Stimulated activated memory B cell treated with anti-CD40 and anti-IgM and Interleukin-4, amounts not matched to agents 10 μg/mL and 1 μg/mL and 100 μg/mL, for 72 hours (primary cell): Measurements from ENCODE around the gene METTL14.
"Not testable (repeated sequence)": the region's sequence is repeated elsewhere in the genome, so short reads cannot be mapped to it uniquely, and the experiment has no call there.

Source experiments
- ATAC-seq: fragments of 150-1000 bp; cut with Tn5 transposase; 2 replicates; pipeline ENCODE4 v1.10.0; 2021
- H3K27ac Mint-ChIP-seq: one replicate; pipeline ENCODE4 v1.8.0; 2022; ENCODE audit warnings: mild to moderate bottlenecking, mixed read lengths
- H3K27me3 Mint-ChIP-seq: one replicate; pipeline ENCODE4 v1.8.0; 2022; ENCODE audit warnings: mixed read lengths
- H3K36me3 Mint-ChIP-seq: one replicate; pipeline ENCODE4 v1.8.0; 2022; ENCODE audit warnings: mixed read lengths
- H3K4me1 Mint-ChIP-seq: one replicate; pipeline ENCODE4 v1.8.0; 2022; ENCODE audit warnings: mixed read lengths
- H3K4me3 Mint-ChIP-seq: one replicate; pipeline ENCODE4 v1.8.0; 2022; ENCODE audit warnings: mild to moderate bottlenecking, moderate library complexity, mixed read lengths
- H3K9me3 Mint-ChIP-seq: one replicate; pipeline ENCODE4 v1.8.0; 2022; ENCODE audit warnings: mixed read lengths

METTL14 gene

DNA sequence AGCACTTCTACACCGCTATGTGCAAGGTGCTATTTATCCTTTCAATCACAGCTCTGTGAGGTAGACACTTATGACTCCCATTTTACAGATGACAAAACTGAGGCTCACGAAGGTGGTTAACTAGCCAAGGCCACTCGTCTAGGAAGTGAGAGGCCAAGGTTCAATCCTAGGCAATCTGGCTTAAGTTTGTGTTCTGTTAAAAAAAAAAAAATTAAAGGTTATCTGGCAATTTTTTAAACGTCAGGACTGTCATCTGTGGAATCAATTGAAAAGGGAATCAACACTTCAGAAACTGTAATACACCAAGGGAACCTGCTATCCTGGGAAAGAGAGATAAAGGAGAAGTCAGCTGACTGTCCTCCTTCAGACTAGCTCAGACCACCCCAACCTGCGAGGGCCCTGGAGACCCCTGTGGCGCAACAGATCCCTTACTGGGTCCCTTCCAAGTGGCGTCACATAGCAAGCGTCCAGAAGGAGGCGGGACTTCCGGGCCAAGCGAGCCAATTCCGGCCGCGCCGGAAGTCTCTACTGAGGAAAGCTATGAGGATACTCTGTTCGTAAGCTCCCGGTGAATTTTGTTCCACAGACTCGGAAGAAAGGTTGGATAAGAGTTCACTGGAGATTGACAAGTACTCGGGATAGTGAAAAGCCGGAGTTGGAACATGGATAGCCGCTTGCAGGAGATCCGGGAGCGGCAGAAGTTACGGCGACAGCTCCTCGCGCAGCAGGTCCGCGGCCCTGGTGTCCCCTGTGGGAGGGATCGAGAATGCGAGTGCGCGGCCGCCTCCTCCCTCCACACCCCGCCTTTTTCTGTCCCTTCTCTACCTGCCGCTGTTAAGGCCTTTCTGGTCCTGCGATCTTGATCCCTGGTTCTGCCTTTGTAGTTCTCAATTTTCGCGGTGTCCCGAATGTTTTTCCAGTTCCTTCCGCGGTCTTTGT lies at the start of gene METTL14:
Gene METTL14 (plus strand): TSS at position 520 of the 939 bp plus-strand sequence. CDS start 143 bp downstream, at position 663.
- peak; percentile 99 for ATAC-seq
- no peaks in the 10 kb centered on the region for H3K9me3 Mint-ChIP-seq

DNA sequence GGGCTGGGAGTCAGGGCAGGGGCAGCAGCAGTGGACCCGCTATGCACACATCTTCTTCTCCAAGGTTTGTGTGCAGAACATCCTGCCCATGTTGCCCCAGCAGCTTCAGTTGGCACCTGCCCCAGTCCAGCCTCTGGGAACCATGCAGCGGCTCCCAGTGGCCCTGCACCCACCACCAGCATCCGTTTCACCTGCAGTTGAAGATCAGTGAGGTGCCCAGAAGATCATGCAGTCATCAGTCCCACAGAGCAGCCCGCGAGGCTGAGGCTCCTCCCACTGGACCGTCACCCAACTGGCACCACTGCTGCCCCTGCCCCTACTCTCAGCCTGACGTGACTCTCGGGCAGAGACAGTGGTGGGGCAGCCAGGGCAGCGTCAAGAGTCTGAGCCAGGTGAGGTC lies 49.1 kb upstream of the METTL14 start:
- H3K4me3 Mint-ChIP-seq, H3K9me3 Mint-ChIP-seq, H3K27me3 Mint-ChIP-seq, ATAC-seq, H3K4me1 Mint-ChIP-seq, H3K27ac Mint-ChIP-seq: not testable (repeated sequence)
- H3K36me3 Mint-ChIP-seq = peaks cover 35% of the 10 kb centered on the region

More for the DNA sequence above, at the start of gene METTL14:
- Mint-ChIP-seq H3K36me3 (peaks cover 10% of the 10 kb centered on the region), H3K27me3 (no peaks in the 10 kb centered on the region), H3K27ac (peak within 1 kb of the TSS; percentile 98), H3K4me3 (peak within 1 kb of the TSS; percentile 97), H3K4me1 (peaks cover 24% of the 10 kb centered on the region)

DNA sequence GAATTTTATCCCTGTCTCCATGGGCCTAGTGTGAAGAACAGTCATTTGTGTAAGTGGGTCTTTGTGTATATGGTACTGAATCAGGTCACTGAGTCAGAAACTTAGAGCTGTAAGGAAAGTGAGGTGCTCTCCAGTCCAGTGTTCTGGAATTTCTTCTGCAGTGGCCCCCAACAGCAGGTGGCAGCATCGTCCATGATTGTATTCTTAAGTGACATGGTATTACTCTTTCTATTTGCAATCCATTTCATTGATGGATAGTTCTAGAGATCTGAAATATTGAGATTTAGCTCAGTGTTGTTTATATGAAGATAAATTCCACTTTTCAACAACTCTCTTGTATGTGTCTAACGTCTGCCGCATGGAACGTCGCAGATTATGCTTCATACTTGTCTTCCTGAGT lies 20.5 kb upstream of the METTL14 start:
- not testable (repeated sequence) for H3K36me3 Mint-ChIP-seq, H3K27me3 Mint-ChIP-seq, H3K4me1 Mint-ChIP-seq, H3K4me3 Mint-ChIP-seq, H3K27ac Mint-ChIP-seq, ATAC-seq, H3K9me3 Mint-ChIP-seq

DNA sequence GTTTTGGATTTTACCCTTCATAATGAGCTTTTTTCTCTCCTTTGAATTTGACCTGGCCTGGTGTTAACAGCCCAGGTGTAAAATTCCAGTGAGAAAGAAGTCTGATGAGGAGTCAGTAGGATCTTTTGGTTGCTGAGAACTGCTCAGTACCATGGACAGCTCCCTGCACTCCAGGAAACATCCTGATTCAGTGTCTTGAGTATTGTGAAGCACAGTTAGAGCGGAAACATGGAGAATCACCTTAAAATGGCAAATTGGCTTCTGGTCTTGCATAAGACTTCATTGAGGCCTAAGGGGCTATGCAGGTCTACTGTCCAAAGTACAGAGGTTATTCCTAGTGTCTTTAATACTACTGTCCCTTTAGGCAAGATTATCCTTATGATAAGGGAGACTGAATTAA lies 16.0 kb upstream of the METTL14 start:
- H3K27me3 Mint-ChIP-seq, H3K9me3 Mint-ChIP-seq, H3K4me1 Mint-ChIP-seq, H3K27ac Mint-ChIP-seq, H3K4me3 Mint-ChIP-seq, H3K36me3 Mint-ChIP-seq, ATAC-seq: not testable (repeated sequence)

DNA sequence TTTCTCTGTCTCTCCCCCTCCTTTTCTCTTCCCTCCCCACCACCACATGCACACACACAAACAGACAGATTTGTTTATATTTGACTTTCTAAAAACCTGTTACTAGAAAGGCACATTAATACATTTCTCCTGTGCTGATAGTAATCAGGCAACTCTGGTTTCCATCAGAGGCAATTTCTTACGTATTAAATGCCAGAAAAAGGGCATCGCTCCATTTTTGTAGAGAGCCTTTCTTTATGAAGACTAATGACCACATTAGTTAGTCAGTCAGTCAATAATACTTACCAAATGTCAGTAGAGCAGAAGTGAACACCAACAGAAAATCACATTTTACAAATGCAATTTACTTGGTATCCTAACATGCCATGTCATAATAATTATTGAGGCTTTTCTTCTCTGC lies 14.2 kb upstream of the METTL14 start:
- not testable (repeated sequence) for H3K4me3 Mint-ChIP-seq, H3K27ac Mint-ChIP-seq, H3K27me3 Mint-ChIP-seq, H3K9me3 Mint-ChIP-seq, H3K4me1 Mint-ChIP-seq, H3K36me3 Mint-ChIP-seq, ATAC-seq

DNA sequence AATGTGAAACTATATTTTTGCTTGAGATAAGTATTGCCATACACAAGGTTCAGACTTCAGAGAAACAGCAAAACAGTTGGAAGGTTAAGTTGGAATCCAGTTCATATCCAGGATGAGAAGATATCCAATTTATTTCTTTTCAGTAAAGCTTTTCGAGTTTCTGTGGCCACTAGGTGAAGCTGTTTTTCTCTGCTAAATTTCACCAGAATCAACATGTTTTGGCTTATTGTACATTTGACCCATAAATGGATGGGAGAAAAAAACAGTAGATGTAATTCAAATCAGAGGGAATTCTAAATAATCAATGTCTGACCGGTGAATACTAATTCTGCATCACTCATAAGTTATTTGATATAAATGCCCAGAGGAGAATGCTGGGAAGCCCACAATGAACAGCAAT lies 9.1 kb upstream of the METTL14 start:
- no peaks in the 10 kb centered on the region for H3K4me1 Mint-ChIP-seq
- H3K9me3 Mint-ChIP-seq = no peaks in the 10 kb centered on the region
- no peaks in the 10 kb centered on the region for H3K36me3 Mint-ChIP-seq
- no peaks in the 10 kb centered on the region for H3K27me3 Mint-ChIP-seq
- no peak overlapping the region for H3K27ac Mint-ChIP-seq
- no peak for ATAC-seq
- H3K4me3 Mint-ChIP-seq = no peak overlapping the region

DNA sequence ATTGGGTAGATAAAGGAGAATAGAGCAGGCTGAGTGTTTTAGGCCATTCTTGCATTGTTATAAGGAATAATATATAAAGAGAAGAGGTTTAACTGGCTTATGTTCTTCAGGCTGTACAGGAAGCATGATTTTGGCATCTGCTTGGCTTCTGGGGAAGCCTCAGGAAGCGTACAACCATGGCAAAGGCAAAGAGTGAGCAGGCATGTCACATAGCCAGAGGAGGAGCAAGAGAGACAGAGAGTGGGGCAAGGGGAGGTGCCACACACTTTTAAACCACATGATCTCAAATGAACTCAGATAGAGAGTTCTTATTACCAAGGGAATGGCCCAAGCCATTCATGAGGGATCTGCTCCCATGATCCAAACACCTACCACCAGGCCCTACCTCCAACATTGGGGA lies 4.4 kb upstream of the METTL14 start:
- no peak overlapping the region for H3K4me3 Mint-ChIP-seq
- H3K36me3 Mint-ChIP-seq = no peaks in the 10 kb centered on the region
- no peaks in the 10 kb centered on the region for H3K27me3 Mint-ChIP-seq
- peaks cover 8% of the 10 kb centered on the region for H3K4me1 Mint-ChIP-seq
- no peak for ATAC-seq
- H3K27ac Mint-ChIP-seq = no peak overlapping the region
- H3K9me3 Mint-ChIP-seq = no peaks in the 10 kb centered on the region

DNA sequence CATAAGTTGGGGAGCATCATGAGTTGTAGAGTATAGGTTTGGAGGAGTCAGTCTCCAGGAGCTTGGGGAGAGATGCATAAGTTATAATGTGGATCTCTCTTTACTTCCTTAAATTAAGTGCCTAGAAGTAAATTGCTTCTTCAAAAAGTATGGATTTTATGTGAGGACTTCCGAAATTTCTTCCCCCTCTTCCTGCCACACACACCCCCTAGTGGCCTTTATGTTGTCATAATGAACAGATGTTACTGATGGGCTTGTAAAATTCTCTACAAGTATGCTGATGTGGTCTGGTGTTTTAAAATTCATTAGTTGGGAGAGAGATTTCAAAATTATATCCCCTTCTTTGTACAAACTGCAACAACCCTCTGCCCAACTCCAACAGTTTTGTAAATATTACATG lies 2.3 kb upstream of the METTL14 start:
- Mint-ChIP-seq H3K36me3 (no peaks in the 10 kb centered on the region), H3K27me3 (no peaks in the 10 kb centered on the region), H3K4me1 (peaks cover 24% of the 10 kb centered on the region), H3K27ac (no peak overlapping the region), H3K4me3 (no peak overlapping the region), H3K9me3 (no peaks in the 10 kb centered on the region)
- no peak for ATAC-seq

DNA sequence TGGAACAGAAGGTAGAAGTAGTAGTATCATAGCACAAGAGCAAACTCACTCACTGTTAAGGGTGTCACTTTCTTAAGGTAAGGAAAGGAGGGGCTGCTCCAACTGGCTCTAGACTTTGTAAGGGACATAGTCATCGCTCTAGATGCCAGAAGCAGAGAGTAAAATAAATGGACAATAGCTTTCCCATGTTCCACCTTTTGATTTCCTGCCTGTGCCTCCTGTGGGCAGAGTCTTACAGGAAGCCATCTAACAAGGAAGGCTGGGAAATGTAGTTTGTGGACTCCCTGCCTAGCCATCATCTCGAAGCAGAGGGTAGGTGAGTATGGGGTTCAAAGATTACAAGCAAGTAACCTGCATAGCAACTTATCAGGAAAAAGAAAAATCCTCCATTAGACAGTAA lies 1.7 kb upstream of the METTL14 start:
- ATAC-seq = no peak
- no peaks in the 10 kb centered on the region for H3K36me3 Mint-ChIP-seq
- no peaks in the 10 kb centered on the region for H3K27me3 Mint-ChIP-seq
- peaks cover 24% of the 10 kb centered on the region for H3K4me1 Mint-ChIP-seq
- no peak overlapping the region for H3K27ac Mint-ChIP-seq
- H3K9me3 Mint-ChIP-seq = no peaks in the 10 kb centered on the region
- no peak overlapping the region for H3K4me3 Mint-ChIP-seq

DNA sequence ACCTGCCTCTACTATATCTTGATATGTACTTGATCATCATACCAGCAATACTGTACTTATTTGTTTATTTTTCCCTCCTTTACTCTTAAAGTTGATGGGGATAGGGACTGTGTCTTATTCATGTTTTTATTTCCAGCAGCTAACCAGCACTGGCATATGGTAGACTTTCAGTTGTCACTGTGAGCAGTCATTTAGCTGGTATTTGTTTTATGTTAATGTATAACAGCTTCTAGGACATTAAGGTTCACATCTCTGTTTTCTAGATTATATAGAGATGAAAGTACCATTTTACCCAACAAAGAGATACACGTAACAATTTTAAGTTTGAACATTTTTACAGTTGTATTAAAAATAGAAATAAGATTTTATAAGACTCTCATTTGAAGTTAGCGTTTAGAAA lies 17.9 kb downstream of the METTL14 start:
- Mint-ChIP-seq H3K27ac (no peak overlapping the region), H3K27me3 (no peaks in the 10 kb centered on the region), H3K4me1 (no peaks in the 10 kb centered on the region), H3K9me3 (no peaks in the 10 kb centered on the region), H3K36me3 (peaks cover 49% of the 10 kb centered on the region), H3K4me3 (no peak overlapping the region)
- ATAC-seq = no peak

DNA sequence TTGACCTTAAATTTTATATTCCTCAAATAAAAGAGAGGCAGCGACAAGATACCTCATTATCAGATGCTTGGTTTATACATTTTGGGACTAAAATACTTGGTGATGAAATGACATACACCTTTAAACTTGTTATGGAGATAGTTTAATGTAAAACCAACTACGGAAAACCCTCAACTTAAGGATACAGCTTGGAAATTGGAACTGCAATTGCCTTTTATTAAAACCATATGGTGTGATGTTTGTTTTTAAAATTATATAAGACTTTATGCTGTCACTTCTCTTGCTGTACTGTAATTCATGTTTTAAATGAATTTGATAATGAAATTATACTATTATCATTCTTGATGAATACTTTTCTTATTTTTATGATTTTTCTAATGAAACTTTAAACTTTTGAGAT lies 25.9 kb downstream of the METTL14 start:
- no peaks in the 10 kb centered on the region for H3K9me3 Mint-ChIP-seq
- no peak overlapping the region for H3K27ac Mint-ChIP-seq
- no peak overlapping the region for H3K4me3 Mint-ChIP-seq
- H3K4me1 Mint-ChIP-seq = no peaks in the 10 kb centered on the region
- ATAC-seq = no peak
- peaks cover 48% of the 10 kb centered on the region for H3K36me3 Mint-ChIP-seq
- no peaks in the 10 kb centered on the region for H3K27me3 Mint-ChIP-seq

DNA sequence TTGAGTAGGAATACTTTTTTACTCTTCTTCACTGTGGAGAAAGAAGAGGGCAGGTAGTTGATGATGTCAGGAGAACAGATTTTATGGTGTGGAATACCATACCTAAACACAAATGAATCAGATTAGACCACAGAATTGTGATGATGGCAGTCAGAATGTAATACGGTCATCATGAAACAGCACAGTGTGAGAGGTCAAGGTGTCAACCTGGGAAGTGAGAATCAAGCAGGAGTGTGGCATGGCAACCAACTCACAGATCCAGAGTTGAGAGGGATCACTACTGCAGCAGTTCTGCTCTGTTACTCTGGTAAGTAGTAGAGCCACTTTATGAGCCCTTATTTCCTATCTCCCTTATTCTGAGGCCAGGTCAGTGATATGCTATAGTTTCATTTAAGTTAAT lies 27.7 kb downstream of the METTL14 start:
- H3K4me1 Mint-ChIP-seq = no peaks in the 10 kb centered on the region

DNA sequence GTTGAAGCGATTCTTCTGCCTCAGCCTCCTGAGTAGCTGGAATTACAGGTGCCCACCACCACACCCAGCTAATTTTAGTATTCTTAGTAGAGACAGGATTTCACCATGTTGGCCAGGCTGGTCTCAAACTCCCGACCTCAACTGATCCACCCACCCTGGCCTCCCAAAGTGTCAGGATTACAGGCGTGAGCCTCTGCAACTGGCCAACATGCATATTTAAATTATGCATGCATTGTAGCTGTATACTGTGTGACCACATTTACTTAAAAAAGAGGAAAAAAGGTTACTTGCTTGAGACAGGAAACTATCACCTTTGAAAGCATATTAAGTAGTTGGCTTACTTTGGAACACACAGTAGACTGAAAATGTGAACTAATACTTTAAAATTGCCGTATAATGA lies 29.5 kb downstream of the METTL14 start:
- peaks cover 32% of the 10 kb centered on the region for H3K36me3 Mint-ChIP-seq

More for the DNA sequence above, 27.7 kb downstream of the METTL14 start:
- Mint-ChIP-seq H3K36me3 (peaks cover 36% of the 10 kb centered on the region), H3K9me3 (no peaks in the 10 kb centered on the region), H3K4me3 (no peak overlapping the region), H3K27me3 (no peaks in the 10 kb centered on the region), H3K27ac (no peak overlapping the region)
- ATAC-seq = no peak

DNA sequence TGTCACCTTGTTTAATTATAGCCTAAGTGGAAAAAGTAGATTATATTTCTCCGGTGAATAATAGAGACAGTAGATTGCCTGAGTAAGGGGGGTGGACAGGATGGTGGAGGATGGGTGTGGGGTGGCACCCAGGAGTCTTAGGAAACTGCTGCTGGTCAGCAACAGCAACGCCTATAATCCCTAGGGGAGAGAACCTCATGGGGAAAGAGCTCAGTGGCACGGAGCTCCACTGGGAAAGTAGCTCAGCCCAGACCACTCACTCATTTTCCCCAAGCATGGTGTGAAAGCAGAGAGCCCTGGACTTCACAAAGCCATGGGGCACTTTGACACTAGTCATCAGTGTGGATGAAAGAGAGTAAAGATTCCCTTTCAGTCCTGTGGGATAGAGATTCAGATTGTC lies 31.1 kb downstream of the METTL14 start:
- no peaks in the 10 kb centered on the region for H3K9me3 Mint-ChIP-seq
- H3K4me1 Mint-ChIP-seq = no peaks in the 10 kb centered on the region
- no peaks in the 10 kb centered on the region for H3K27me3 Mint-ChIP-seq
- H3K36me3 Mint-ChIP-seq = peaks cover 25% of the 10 kb centered on the region
- H3K27ac Mint-ChIP-seq = no peak overlapping the region
- ATAC-seq = no peak
- no peak overlapping the region for H3K4me3 Mint-ChIP-seq

More for the DNA sequence above, 29.5 kb downstream of the METTL14 start:
- no peak overlapping the region for H3K4me3 Mint-ChIP-seq
- H3K27ac Mint-ChIP-seq = no peak overlapping the region
- no peak for ATAC-seq
- H3K27me3 Mint-ChIP-seq = no peaks in the 10 kb centered on the region
- H3K4me1 Mint-ChIP-seq = no peaks in the 10 kb centered on the region
- H3K9me3 Mint-ChIP-seq = no peaks in the 10 kb centered on the region

DNA sequence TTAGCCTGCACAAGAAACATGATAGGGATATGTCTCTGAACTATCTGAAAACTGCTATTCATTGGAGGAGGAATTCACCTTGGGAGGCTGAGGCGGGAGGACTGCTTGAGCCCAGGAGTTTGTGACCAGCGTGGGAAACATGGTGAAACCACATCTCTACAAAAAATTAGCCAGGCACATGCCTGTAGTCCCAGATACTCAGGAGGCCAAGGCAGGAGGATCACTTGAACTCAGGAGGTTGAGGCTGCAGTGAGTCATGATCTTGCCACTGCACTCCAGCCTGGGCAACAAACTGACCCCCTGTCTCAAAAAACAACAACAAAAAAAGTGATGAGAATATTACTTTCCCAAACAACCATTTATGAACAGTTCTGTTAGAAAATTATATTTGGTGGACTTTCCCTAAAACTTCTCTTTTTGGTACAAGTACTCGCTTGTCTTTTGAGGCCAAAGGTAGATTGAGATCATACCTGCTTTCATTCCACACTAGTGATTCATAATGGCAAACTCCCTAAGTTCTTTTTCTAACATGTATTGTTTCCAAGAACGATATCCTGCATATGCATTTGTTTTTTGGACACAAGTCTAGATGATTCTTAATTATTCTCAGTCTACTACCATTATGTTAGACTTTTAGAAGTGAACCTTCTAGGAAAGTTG lies 33.4 kb downstream of the METTL14 start:
- no peaks in the 10 kb centered on the region for H3K9me3 Mint-ChIP-seq
- H3K27ac Mint-ChIP-seq = no peak overlapping the region
- H3K36me3 Mint-ChIP-seq = peaks cover 17% of the 10 kb centered on the region
- no peaks in the 10 kb centered on the region for H3K4me1 Mint-ChIP-seq
- no peaks in the 10 kb centered on the region for H3K27me3 Mint-ChIP-seq
- ATAC-seq = no peak
- H3K4me3 Mint-ChIP-seq = no peak overlapping the region

DNA sequence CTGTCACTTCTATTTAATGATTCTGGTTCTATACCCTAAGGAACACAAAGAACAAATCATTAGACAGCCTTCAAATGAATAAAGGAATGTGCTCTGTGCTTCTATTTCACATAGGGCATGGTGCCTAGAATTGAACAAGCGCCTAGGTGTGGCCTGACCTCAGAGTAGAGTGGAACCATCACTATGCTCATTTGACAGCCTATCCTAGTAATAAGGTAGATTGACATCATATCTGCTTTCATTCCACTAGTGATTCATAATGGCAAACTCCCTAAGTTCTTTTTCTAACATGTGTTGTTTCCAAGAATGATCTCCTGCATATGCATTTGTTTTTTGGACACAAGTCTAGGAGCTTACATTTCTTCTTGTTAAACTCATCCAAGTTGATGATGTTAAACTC lies 36.6 kb downstream of the METTL14 start:
- Mint-ChIP-seq H3K4me3 (no peak overlapping the region), H3K27ac (no peak overlapping the region), H3K27me3 (no peaks in the 10 kb centered on the region), H3K9me3 (no peaks in the 10 kb centered on the region), H3K36me3 (peaks cover 33% of the 10 kb centered on the region), H3K4me1 (no peaks in the 10 kb centered on the region)
- ATAC-seq = no peak
